ENCODE measurements around the gene UNC93A. TPM values are rescaled to one million over a fixed set of nuclear protein-coding genes. Genes with fewer than 3 reads are reported as not detected.

The UNC93A gene
- total RNA-seq, 1 experiment from 2014 or later, result not detected

- DNase-seq (ENCODE audit: low read depth, low spot score) (peak; percentile 52), ATAC-seq (peak; percentile 95)
- no peaks in the 10 kb centered on the region for H4K20me1 ChIP-seq (ENCODE audit: insufficient read depth)
- peaks cover 6% of the 10 kb centered on the region for H3K27me3 ChIP-seq (ENCODE audit: insufficient read depth, low read length)
- H3K4me2 ChIP-seq (ENCODE audit: low read length), result peak overlapping the region; percentile 78
- no peaks in the 10 kb centered on the region for H3K9me2 ChIP-seq (ENCODE audit: insufficient read depth)
- peak overlapping the region; percentile 35 to 55 for H3K4me3 ChIP-seq (replicated peaks in 1 of 2; ENCODE audit: low read depth in 1 of 2, low read length in 2 of 2)
- H3K79me2 ChIP-seq (ENCODE audit: insufficient read depth, low read length), result no peaks in the 10 kb centered on the region
- TF ChIP-seq RAD21 (IDR thresholded peaks at IDR 0.05; ENCODE audit: low read depth), result peak; percentile 77
- peak; percentile 66; the same call in 1 of the 2 replicates for TF ChIP-seq CBX3 (IDR thresholded peaks at IDR 0.05; ENCODE audit: low read depth)
- TF ChIP-seq CTCF (IDR thresholded peaks at IDR 0.05 in 2 of 3, conservative IDR thresholded peaks at IDR 0.05 in 1 of 3; ENCODE audit: borderline replicate concordance in 1 of 3, insufficient read depth in 1 of 3, low read depth in 2 of 3, low read length in 2 of 3), result peak; percentile 63 to 89 (median 83)
- TF ChIP-seq SRF (IDR thresholded peaks at IDR 0.05; ENCODE audit: low read depth), result no peak
- peak; percentile 83 for TF ChIP-seq MAX (IDR thresholded peaks at IDR 0.05)
- ChIA-PET POLR2A (interaction anchor here (0.7 kb wide), 3 partner anchors 1100 to 1166 kb away, joined by 3 read pairs; no protein-coding TSS in a partner anchor), RAD21 (ENCODE audit: low non-redundant PET in 1 of 2, low total read pairs in 2 of 2, uncharacterized antibody in 2 of 2, unreplicated experiment in 2 of 2) (interaction anchor here in 1 of 2 experiments (0.6 kb wide), 2 partner anchors 42 to 56 kb away, joined by 4 to 7 read pairs; no protein-coding TSS in a partner anchor), CTCF (interaction anchor here (0.6 to 1.8 kb wide), 8 partner anchors 8 to 878 kb away, joined by 3 to 7 read pairs (median 4); no protein-coding TSS in a partner anchor)
- no peaks in the 10 kb centered on the region for H3K9me3 ChIP-seq (ENCODE audit: control insufficient read depth in 1 of 2, insufficient read depth in 1 of 2, low read depth in 1 of 2, low read length in 2 of 2)
- H3K36me3 ChIP-seq (ENCODE audit: control insufficient read depth in 1 of 2, insufficient read depth in 2 of 2, low read length in 2 of 2), result no peaks in the 10 kb centered on the region
- no peak overlapping the region for H3K27ac ChIP-seq (ENCODE audit: low read depth, low read length)
- no TSS peak for BruUV-seq (replicated peaks)
- peaks cover 0 to 13% of the 10 kb centered on the region in 2 experiments; a peak in 2 of 4 replicates for H3K4me1 ChIP-seq (ENCODE audit: control insufficient read depth in 1 of 2, insufficient read depth in 2 of 2, low read length in 2 of 2)
- intact Hi-C loops (cut with micrococcal nuclease), result loop anchor here (1.0 kb wide), 1 partner anchor 133 kb away; no protein-coding TSS in a partner anchor
- peak overlapping the region; percentile 78 for H2AFZ ChIP-seq (ENCODE audit: low read depth, low read length, poor library complexity, severe bottlenecking)
- H3K9ac ChIP-seq (ENCODE audit: low read length), result peak overlapping the region; percentile 54
Measured at GRCh38 chr6:167350731-167351655, 59.9 kb downstream of the UNC93A start.

All from HCT116 (cell line).